GM12891 (cell line): ENCODE measurements around the gene RTTN.

ENCODE experiments used
- POLR2A ChIP-seq: IDR thresholded peaks from 2 replicates; pipeline ENCODE4 v1.6.1; 2011; ENCODE audit warnings: low read depth, low read length, control low read depth
- POLR2AphosphoS5 ChIP-seq: IDR thresholded peaks from 2 replicates; pipeline ENCODE4 v1.6.1; 2011; ENCODE audit warnings: low read depth, low read length, control low read depth
- TAF1 ChIP-seq: IDR thresholded peaks from 2 replicates; pipeline ENCODE4 v1.6.1; 2011; ENCODE audit warnings: low read depth, low read length, control low read depth

- TF ChIP-seq POLR2AphosphoS5 (no peak), POLR2A (no peak), TAF1 (no peak)
These were observed 22.0 kb downstream of the RTTN start for GRCh38 chr18:70183441-70183840.
